ENCODE data around the gene IL17RD.

- no peak for TF ChIP-seq POLR2A (IDR thresholded peaks at IDR 0.05)
- TF ChIP-seq CTCF (IDR thresholded peaks at IDR 0.05) = no peak
Measured at GRCh38 chr3:57161915-57162314, 3.2 kb downstream of the IL17RD start.
